HepG2 (cell line): ENCODE data around the gene CHST3. TPM values are rescaled to one million over a fixed set of nuclear protein-coding genes. Genes with fewer than 3 reads are reported as not detected.

Experiments used
- ATF7-NPFF ChIP-seq: sonication (generic); formaldehyde crosslinking; IDR thresholded peaks from 2 replicates; pipeline ENCODE4 v1.8.1; 2023; ENCODE audit warnings: mild to moderate bottlenecking, low read depth, missing genetic modification reagents, moderate library complexity
- CEBPG ChIP-seq: IDR thresholded peaks from 2 replicates; pipeline ENCODE4 v1.6.1; 2016
- ETV6 ChIP-seq: sonication (generic); formaldehyde crosslinking; conservative IDR thresholded peaks from 2 replicates; pipeline ENCODE4 v1.4.0; 2020; ENCODE audit warnings: missing genetic modification reagents
- GZF1 ChIP-seq: sonication (generic); formaldehyde crosslinking; IDR thresholded peaks from 2 replicates; pipeline ENCODE4 v1.5.1; 2020; ENCODE audit warnings: mild to moderate bottlenecking, missing genetic modification reagents
- JUNB ChIP-seq: sonication (generic); formaldehyde crosslinking; IDR thresholded peaks from 2 replicates; pipeline ENCODE4 v1.8.0; 2022; ENCODE audit warnings: missing genetic modification reagents, mild to moderate bottlenecking, borderline replicate concordance
- KAT7 ChIP-seq: IDR thresholded peaks from 2 replicates; pipeline ENCODE4 v1.6.1; 2018; ENCODE audit warnings: borderline replicate concordance, missing compliant biosample characterization
- KIAA2018 ChIP-seq: sonication (generic); formaldehyde crosslinking; IDR thresholded peaks from 2 replicates; pipeline ENCODE4 v1.5.0; 2020; ENCODE audit warnings: mild to moderate bottlenecking, missing genetic modification reagents, borderline replicate concordance
- NBN ChIP-seq: fragments of 450-650 bp; conservative IDR thresholded peaks from 2 replicates; pipeline ENCODE4 v1.6.1; 2017
- SMAD1 ChIP-seq: sonication (generic); formaldehyde crosslinking; IDR thresholded peaks from 2 replicates; pipeline ENCODE4 v1.4.0; 2020; ENCODE audit warnings: missing genetic modification reagents, low read depth, mild to moderate bottlenecking, borderline replicate concordance
- TFDP2 ChIP-seq: sonication (generic); formaldehyde crosslinking; IDR thresholded peaks from 2 replicates; pipeline ENCODE4 v1.4.0; 2020; ENCODE audit warnings: missing genetic modification reagents
- ZNF275 ChIP-seq: sonication (generic); formaldehyde crosslinking; IDR thresholded peaks from 2 replicates; pipeline ENCODE4 v1.8.0; 2022; ENCODE audit warnings: missing genetic modification reagents, mild to moderate bottlenecking, inconsistent platforms, borderline replicate concordance
- ZNF292 ChIP-seq: sonication (generic); formaldehyde crosslinking; IDR thresholded peaks from 2 replicates; pipeline ENCODE4 v1.8.1; 2022; ENCODE audit warnings: mild to moderate bottlenecking, low read depth, missing genetic modification reagents, borderline replicate concordance
- ZNF460 ChIP-seq: sonication (generic); formaldehyde crosslinking; IDR thresholded peaks from 2 replicates; pipeline ENCODE4 v1.5.1; 2020; ENCODE audit warnings: missing genetic modification reagents, mild to moderate bottlenecking, borderline replicate concordance
- ZNF709 ChIP-seq: sonication (generic); formaldehyde crosslinking; IDR thresholded peaks from 2 replicates; pipeline ENCODE4 v1.5.0; 2020; ENCODE audit warnings: mild to moderate bottlenecking, missing genetic modification reagents
- ZNF839 ChIP-seq: sonication (generic); formaldehyde crosslinking; IDR thresholded peaks from 2 replicates; pipeline ENCODE4 v1.4.0; 2020; ENCODE audit warnings: missing genetic modification reagents, mild to moderate bottlenecking, borderline replicate concordance
- ZNF841 ChIP-seq: sonication (generic); formaldehyde crosslinking; IDR thresholded peaks from 2 replicates; pipeline ENCODE4 v1.8.1; 2023; ENCODE audit warnings: missing genetic modification reagents, borderline replicate concordance
- polyA plus RNA-seq, 8 experiments: library from polyadenylated mRNA; depleted of rRNA in 3 of 8; stranded (reverse) in 7 of 8; unstranded in 1 of 8; fragments of >200 nt; fragmentation: Illumina TruSeq in 4 of 8; extraction: Trizol in 4 of 8; gene quantifications; 2 replicates each; pipeline versions ENCODE4 v1.2.1 to v1.2.3, GENCODE V29; 2011 to 2016; ENCODE audit warnings: low read depth in 4 of 8, missing spikeins in 1 of 8, mixed read lengths in 1 of 8; ENCODE audit not compliant: insufficient read depth in 1 of 8
- total RNA-seq, 5 experiments: library from RNA; depleted of rRNA; stranded (reverse); fragments of >200 nt; fragmentation: Illumina TruSeq; extraction: Trizol; gene quantifications; 2 replicates each; pipeline ENCODE4 v1.2.3, GENCODE V29; 2016; ENCODE audit warnings: low read depth in 1 of 5
- TF ChIP-seq, protein P1 (sequence below): sonication (generic); formaldehyde crosslinking; IDR thresholded peaks from 2 replicates; pipeline ENCODE4 v1.5.0; 2020; ENCODE audit warnings: mild to moderate bottlenecking, missing genetic modification reagents

The CHST3 gene
- total and polyA plus RNA-seq, 2 of the 13 experiments (the other 11 are each of a cell fraction or from before 2014, with no cell fraction given) = 7.2 to 18.7 TPM

DNA sequence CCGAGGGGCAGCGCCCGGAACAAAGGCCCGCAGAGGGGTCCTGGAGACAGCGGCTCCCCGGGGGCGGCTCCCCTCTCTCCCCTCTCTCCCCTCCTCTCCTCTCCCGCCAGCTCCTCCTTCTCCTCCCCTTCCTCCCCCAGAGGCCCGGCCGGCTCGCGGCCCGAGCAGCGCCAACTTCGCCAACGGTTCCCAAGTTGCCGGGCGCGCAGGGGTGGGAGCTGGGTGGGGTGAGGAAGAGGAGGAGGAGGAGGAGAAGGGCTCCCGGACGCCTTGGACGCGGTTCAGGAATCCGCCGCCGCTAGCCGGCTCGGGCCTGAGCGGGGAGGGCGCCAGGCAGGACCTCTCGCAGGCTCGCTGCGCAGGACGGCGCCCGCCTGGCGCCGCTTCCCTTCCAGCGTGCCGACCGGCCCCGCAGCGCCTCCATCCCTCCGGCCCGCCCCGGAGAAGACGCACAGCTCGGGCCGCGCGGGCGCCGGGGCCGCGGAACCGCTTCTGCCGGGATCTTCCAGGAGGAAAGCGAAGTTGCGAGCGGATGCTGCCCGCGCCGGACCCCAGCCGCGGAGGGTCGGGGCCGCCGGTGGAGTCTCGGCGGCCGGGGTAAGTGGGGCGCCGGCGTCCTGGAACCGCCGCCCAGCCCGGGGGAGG lies at the start of gene CHST3 (continued):
- TF ChIP-seq TFDP2 (peak; percentile 14; the same call in 1 of the 2 replicates), GZF1 (CRISPR knock-in tag) (no peak), NBN (no peak), JUNB (CRISPR knock-in tag) (peak; percentile 28; the same call in 1 of the 2 replicates), ZNF839 (CRISPR knock-in tag) (no peak), ZNF275 (CRISPR knock-in tag) (no peak), SMAD1 (CRISPR knock-in tag) (no peak), ZNF841 (CRISPR knock-in tag) (0 out of 2 replicates have a peak, but pooled peaks have one; percentile 48), ZNF460 (CRISPR knock-in tag) (no peak), ZNF709 (CRISPR knock-in tag) (peak; percentile 20; the same call in 1 of the 2 replicates), KAT7 (CRISPR knock-in tag) (peak; percentile 73), ZNF292 (CRISPR knock-in tag) (peak; percentile 58; the same call in 1 of the 2 replicates), CEBPG (CRISPR knock-in tag) (no peak), ETV6 (CRISPR knock-in tag) (no peak; the same call in 1 of the 2 replicates), ATF7-NPFF (CRISPR knock-in tag) (0 out of 2 replicates have a peak, but pooled peaks have one; percentile 6), KIAA2018 (CRISPR knock-in tag) (no peak)
- TF ChIP-seq, protein P1, sequence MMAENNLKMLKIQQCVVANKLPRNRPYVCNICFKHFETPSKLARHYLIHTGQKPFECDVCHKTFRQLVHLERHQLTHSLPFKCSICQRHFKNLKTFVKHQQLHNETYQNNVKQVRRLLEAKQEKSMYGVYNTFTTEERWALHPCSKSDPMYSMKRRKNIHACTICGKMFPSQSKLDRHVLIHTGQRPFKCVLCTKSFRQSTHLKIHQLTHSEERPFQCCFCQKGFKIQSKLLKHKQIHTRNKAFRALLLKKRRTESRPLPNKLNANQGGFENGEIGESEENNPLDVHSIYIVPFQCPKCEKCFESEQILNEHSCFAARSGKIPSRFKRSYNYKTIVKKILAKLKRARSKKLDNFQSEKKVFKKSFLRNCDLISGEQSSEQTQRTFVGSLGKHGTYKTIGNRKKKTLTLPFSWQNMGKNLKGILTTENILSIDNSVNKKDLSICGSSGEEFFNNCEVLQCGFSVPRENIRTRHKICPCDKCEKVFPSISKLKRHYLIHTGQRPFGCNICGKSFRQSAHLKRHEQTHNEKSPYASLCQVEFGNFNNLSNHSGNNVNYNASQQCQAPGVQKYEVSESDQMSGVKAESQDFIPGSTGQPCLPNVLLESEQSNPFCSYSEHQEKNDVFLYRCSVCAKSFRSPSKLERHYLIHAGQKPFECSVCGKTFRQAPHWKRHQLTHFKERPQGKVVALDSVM = no peak
